Stimulated activated CD4-positive, alpha-beta T cell treated with anti-CD3 and anti-CD28 coated beads, Interleukin-15, amount 100 ng/mL, for 1 hour (primary cell): ENCODE measurements around the gene DPYD.

Source experiments
- DNase-seq, 2 donors: peaks; one replicate each; pipeline ENCODE4 v3.0.0-alpha.2; 2020; ENCODE audit warnings: low read depth in 1 of 2, low spot score in 1 of 2

Gene DPYD

GRCh38 chr1:97063532-97063931, 857.3 kb downstream of the DPYD start:
- DNase-seq, result no peak

GRCh38 chr1:97061604-97062003, 859.2 kb downstream of the DPYD start:
- DNase-seq, result no peak

DNA sequence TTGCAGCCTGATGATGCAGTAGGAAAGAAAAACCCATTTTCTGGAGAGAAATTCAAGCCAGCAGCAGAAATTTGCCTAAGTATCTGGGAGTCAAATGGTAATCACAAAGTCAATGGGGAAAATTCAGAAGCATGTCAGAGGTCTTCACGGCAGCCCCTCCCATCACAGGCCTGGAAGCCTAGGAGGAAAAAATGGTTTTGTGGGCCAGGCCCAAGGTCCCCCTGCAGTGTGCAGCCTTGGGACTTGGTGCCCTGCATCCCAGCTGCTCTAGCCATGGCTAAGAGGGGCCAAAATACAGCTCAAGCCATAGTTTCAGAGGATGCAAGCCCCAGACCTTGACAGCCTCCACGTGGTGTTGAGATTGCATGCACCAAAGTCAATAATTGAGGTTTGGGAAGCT, 864.4 kb downstream of the DPYD start:
- DNase-seq, result no peak

- DNase-seq, result no peak
These were observed 867.6 kb downstream of the DPYD start for GRCh38 chr1:97053268-97053667.

DNA sequence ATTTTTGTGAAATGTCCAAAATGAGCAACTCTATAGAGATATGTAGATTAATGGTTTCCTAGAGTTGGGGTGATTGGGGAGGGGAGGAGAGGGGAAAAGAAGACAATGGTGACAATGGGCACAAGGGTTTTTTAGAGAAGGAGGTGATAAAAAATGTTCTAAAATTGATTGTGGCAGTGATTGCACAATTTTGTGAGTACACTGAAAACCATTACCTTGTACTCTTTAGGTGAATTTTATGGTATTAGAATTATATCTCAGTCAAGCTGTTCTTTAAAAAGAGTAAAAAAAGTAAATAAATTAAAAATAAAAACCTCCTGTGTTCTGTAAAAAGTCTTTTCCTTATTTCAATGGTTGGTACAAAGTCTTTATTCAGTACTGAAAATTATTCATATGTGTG, 869.0 kb downstream of the DPYD start:
- no peak for DNase-seq

DNA sequence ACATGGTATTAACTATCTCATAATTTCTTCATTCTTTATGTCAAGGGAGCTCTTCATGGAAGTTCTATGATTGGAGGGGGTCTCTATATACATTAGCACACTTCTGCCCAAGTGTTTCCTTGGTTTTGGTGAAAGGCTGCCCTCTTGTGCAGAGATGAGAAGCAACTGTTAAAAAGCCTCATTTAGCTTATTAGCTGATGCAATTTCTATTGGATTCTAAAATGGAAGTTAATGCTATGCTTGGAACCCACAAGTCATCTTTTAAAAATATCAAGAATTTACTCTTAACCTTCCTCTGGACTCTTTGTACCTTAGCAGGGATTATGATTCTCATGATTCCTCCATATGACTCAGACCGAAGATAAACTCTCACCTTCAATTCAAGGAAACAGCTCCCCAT, 870.3 kb downstream of the DPYD start:
- DNase-seq, result no peak

DNA sequence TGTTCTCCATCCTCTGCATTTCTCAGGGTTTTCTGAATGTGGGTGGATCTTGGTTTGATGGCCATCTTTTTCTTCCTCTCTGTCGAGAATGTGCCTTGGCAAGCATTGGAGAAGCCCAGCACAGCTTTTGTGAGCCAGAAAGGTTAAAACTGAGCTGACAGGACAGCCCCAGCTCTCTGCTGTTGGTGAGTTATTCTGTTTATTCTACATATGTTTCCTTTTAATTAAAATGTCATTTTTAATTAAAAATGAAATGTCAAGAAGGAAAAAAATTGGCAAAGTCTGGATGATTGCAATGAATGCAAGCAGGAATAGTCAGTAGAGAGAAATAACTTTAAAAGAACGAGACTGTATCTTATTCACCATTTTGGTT, 873.4 kb downstream of the DPYD start:
- no peak for DNase-seq

DNA sequence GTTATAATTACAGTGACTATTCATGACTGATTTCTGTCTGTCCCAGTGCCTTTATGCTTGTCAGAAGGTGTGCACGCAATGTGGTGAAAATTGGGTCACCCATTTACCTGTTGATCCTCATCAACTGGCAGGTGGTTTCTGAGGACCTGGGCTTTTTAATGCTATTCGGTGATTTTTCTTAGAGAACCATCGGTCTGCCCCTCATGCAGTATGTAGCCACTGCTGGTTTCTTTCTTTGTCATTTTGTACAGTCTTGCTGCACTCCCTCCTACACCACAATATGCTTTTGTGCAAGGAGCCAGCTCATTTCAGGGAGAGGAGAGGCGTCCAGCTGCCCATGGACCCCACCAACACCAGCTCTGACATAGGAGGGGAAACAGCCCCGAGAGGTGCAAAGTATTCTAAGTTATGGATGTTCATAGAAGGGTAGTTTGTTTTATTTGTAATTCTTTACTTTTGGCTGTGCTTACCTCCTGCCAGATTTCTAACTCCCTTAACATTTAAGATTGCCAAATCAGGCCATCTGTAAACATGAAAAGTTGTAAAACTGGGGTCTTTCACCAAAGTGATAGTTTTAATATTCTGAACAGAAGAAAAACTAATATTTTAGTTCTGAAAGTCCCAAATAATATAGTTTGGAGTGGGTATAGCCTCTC, 873.9 kb downstream of the DPYD start:
- no peak for DNase-seq

- DNase-seq, result no peak
These were observed 876.6 kb downstream of the DPYD start for GRCh38 chr1:97044159-97044760.

GRCh38 chr1:97042551-97042950, 878.3 kb downstream of the DPYD start:
- DNase-seq, result no peak

DNA sequence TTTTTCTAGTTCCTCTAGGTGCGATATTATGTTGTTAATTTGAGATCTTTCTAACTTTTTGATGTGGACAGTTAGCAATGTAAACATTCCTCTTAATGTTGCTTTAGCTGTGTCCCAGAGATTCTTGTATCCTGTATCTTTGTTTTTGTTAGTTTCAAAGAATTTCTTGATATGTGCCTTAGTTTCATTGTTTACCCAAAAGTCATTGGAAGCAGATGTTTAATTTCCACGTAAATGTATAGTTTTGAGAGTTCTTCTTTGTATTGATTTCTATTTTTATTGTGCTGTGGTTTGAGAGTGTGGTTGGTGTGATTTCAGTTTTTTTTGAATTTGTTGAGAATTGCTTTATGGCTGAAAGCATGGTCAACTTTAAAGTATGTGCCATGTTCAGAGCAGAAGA, 879.8 kb downstream of the DPYD start:
- no peak for DNase-seq

GRCh38 chr1:97038410-97038809, 882.4 kb downstream of the DPYD start:
- no peak for DNase-seq

DNA sequence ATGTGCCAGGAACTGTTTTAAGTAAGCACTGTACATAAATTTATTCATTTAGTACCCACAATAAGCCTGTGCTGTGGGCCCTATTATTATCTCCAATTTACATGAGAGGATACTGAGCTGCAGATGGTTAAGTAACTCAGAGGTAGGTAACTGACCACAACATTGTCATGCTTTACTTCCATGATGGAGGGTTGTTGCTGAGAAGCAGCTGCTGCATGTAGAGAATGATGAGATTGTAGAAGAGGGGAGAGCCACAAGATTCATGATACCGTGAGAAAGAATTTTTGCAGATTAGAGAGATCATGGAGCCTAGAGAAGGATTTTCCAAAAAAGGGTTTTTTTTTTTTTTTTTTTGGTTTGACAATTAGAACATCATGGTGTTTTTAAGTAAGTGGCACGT, 886.2 kb downstream of the DPYD start:
- DNase-seq, result no peak

GRCh38 chr1:97033949-97034348, 886.9 kb downstream of the DPYD start:
- no peak for DNase-seq
